ENCODE data around the gene DGKG. TPM values are rescaled to one million over a fixed set of nuclear protein-coding genes. Genes with fewer than 3 reads are reported as not detected.

Gene DGKG
- total RNA-seq, 6 experiments from 2014 or later, result 1.5 to 3.6 (median 2.0) TPM

- WGBS (ENCODE audit: insufficient coverage, low coverage, low lambda C conversion rate, missing lambda C conversion rate), result 32% methylated on average over 6 of the region's 6 CpGs
- no peaks in the 10 kb centered on the region for H3K36me3 ChIP-seq
- no peak overlapping the region for H3K4me3 ChIP-seq
- DNase-seq (no peak), ATAC-seq (peak in 2 of 4 donors; percentile 35 to 42)
- H3K27me3 ChIP-seq, result no peaks in the 10 kb centered on the region
- no peaks in the 10 kb centered on the region for H3K9me3 ChIP-seq
- no peaks in the 10 kb centered on the region for H3K4me1 ChIP-seq
- intact Hi-C loops (cut with DNase I), result no loop called here
- no peak overlapping the region for H3K27ac ChIP-seq
- TF ChIP-seq, protein P1, sequence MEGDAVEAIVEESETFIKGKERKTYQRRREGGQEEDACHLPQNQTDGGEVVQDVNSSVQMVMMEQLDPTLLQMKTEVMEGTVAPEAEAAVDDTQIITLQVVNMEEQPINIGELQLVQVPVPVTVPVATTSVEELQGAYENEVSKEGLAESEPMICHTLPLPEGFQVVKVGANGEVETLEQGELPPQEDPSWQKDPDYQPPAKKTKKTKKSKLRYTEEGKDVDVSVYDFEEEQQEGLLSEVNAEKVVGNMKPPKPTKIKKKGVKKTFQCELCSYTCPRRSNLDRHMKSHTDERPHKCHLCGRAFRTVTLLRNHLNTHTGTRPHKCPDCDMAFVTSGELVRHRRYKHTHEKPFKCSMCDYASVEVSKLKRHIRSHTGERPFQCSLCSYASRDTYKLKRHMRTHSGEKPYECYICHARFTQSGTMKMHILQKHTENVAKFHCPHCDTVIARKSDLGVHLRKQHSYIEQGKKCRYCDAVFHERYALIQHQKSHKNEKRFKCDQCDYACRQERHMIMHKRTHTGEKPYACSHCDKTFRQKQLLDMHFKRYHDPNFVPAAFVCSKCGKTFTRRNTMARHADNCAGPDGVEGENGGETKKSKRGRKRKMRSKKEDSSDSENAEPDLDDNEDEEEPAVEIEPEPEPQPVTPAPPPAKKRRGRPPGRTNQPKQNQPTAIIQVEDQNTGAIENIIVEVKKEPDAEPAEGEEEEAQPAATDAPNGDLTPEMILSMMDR (IDR thresholded peaks at IDR 0.05), result no peak
- TF ChIP-seq POLR2A (IDR thresholded peaks at IDR 0.05), result no peak
Measured at GRCh38 chr3:186176373-186176990, 185.6 kb downstream of the DGKG start.

- no peaks in the 10 kb centered on the region for H3K4me1 ChIP-seq
- H3K27ac ChIP-seq, result no peak overlapping the region
- 87% methylated on average over 8 of the region's 9 CpGs for WGBS (ENCODE audit: insufficient coverage, low coverage, low lambda C conversion rate, missing lambda C conversion rate)
Measured at GRCh38 chr3:186173224-186173815, 188.7 kb downstream of the DGKG start.

DNA sequence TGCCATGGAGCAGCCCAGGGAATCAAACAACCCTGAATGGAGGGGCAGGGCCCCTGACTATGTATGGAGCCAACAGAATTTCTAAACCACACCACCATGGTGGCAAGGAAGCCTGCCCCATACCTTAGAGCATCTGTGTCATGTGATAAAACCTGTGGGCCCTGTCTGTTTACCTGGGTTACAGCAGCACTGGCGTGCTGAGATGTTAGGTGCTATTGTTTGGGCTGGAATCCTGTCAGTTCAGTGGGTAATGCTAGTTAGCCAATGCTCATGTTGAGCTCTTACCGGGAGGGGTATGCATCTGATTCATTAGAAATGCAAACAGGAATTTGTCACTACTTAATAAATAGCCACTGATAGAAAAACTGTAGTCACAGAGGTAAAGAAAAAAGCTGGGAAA lies 189.7 kb downstream of the DGKG start:
- intact Hi-C loops (cut with DNase I), result no loop called here
- Histone ChIP-seq H3K27ac (no peak overlapping the region), H3K9me3 (no peaks in the 10 kb centered on the region), H3K4me1 (no peaks in the 10 kb centered on the region), H3K36me3 (no peaks in the 10 kb centered on the region), H3K4me3 (no peak overlapping the region), H3K27me3 (no peaks in the 10 kb centered on the region)
- 77% methylated on average over 2 of the region's 2 CpGs for WGBS (ENCODE audit: insufficient coverage, low coverage, low lambda C conversion rate, missing lambda C conversion rate)
- ATAC-seq (no peak), DNase-seq (no peak)
- no peak for TF ChIP-seq POLR2A (IDR thresholded peaks at IDR 0.05)
- TF ChIP-seq, protein P1 (IDR thresholded peaks at IDR 0.05), result no peak

More at GRCh38 chr3:186173224-186173815, 188.7 kb downstream of the DGKG start:
- no peak for DNase-seq
- Histone ChIP-seq H3K4me3 (no peak overlapping the region), H3K36me3 (no peaks in the 10 kb centered on the region), H3K27me3 (no peaks in the 10 kb centered on the region), H3K9me3 (no peaks in the 10 kb centered on the region)
- no peak for ATAC-seq
- intact Hi-C loops (cut with DNase I), result no loop called here
- TF ChIP-seq POLR2A (IDR thresholded peaks at IDR 0.05), result no peak
- TF ChIP-seq, protein P1 (IDR thresholded peaks at IDR 0.05), result no peak

DNA sequence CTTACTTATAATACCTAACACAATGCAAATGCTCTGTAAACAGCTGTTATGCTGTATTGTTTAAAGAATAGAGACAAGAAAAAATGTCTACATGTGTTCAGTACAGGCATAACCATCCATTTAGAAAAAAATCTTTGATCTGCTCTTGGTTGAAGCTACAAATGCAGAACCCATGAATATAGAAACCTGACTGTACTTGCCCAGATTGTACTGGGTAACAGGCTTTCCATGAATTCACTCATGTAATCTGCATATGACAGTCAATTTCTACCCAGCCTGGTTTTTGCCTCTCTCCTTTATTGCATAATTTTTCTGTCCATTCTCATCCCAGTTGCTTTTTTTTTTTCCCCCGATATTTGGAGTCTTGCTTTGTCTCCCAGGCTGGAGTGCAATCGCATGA lies 190.5 kb downstream of the DGKG start:
- ATAC-seq (no peak), DNase-seq (no peak)
- Histone ChIP-seq H3K4me1 (no peaks in the 10 kb centered on the region), H3K36me3 (no peaks in the 10 kb centered on the region), H3K9me3 (no peaks in the 10 kb centered on the region), H3K4me3 (no peak overlapping the region), H3K27ac (no peak overlapping the region), H3K27me3 (no peaks in the 10 kb centered on the region)
- WGBS (ENCODE audit: insufficient coverage, low coverage, low lambda C conversion rate, missing lambda C conversion rate), result 88% methylated on average over 1 of the region's 2 CpGs
- intact Hi-C loops (cut with DNase I), result no loop called here
- TF ChIP-seq, protein P1 (IDR thresholded peaks at IDR 0.05), result no peak
- TF ChIP-seq POLR2A (IDR thresholded peaks at IDR 0.05), result no peak

Data from right lobe of liver (tissue), 6 donors.